ENCODE data around the gene ATG7.

DNA sequence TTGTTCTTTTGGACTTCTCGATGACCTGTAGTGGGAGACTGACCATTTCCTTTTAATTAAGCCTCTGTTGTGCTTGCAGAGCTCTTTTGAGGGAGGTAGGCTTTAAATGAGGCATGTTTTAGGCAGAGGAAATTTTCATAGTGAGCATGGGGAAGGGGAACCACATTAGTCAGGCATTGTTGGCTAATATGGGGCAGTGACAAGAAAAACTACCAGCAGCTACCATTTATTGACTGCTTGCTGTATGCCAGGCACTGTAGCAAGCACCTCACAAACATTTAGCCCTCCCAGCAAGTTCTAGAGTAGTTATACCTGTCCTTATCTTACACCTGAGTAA lies 10.9 kb downstream of the ATG7 start:
- TF ChIP-seq EZH2 (IDR thresholded peaks at IDR 0.05) (no peak), POLR2AphosphoS5 (IDR thresholded peaks at IDR 0.05; ENCODE audit: borderline replicate concordance, low read depth, low read length) (no peak)

All from SK-N-MC (cell line).